Endothelial cell (in vitro differentiated cells): ENCODE data around the gene VAV1. TPM values are rescaled to one million over a fixed set of nuclear protein-coding genes. Genes with fewer than 3 reads are reported as not detected.

Source experiments
- DNase-seq: peaks from one replicate; pipeline ENCODE4 v3.0.0; 2021; ENCODE audit warnings: low spot score
- H3K27ac Mint-ChIP-seq: one replicate; pipeline ENCODE4 v1.8.0; 2021; ENCODE audit warnings: mixed read lengths, inconsistent platforms; ENCODE audit not compliant: unreplicated experiment
- H3K27me3 Mint-ChIP-seq: one replicate; pipeline ENCODE4 v1.8.0; 2021; ENCODE audit warnings: mild to moderate bottlenecking, moderate library complexity, mixed read lengths, inconsistent platforms; ENCODE audit not compliant: unreplicated experiment
- H3K36me3 Mint-ChIP-seq: one replicate; pipeline ENCODE4 v1.8.0; 2021; ENCODE audit warnings: mild to moderate bottlenecking, low read depth, mixed read lengths, inconsistent platforms; ENCODE audit not compliant: unreplicated experiment
- H3K4me1 Mint-ChIP-seq: one replicate; pipeline ENCODE4 v1.8.0; 2021; ENCODE audit warnings: mild to moderate bottlenecking, mixed read lengths, inconsistent platforms; ENCODE audit not compliant: unreplicated experiment
- H3K4me3 Mint-ChIP-seq: one replicate; pipeline ENCODE4 v1.8.0; 2021; ENCODE audit warnings: mild to moderate bottlenecking, mixed read lengths, inconsistent platforms; ENCODE audit not compliant: unreplicated experiment
- H3K9me3 Mint-ChIP-seq: one replicate; pipeline ENCODE4 v1.8.0; 2021; ENCODE audit warnings: mixed read lengths, inconsistent platforms; ENCODE audit not compliant: unreplicated experiment
- total RNA-seq: library from RNA; stranded (reverse); fragmentation: NEBNext Ultra II Directional; extraction: Animal tissue kit (Norgen Biotek cat#: 25700); gene quantifications from one replicate; pipeline ENCODE4 v1.2.1, GENCODE V29; 2021; ENCODE audit not compliant: unreplicated experiment
- TF ChIP-seq, protein P1 (sequence below): fragments of 200-600 bp; sonication (generic); IDR thresholded peaks from one replicate; pipeline ENCODE4 v1.5.0; 2021; ENCODE audit warnings: antibody characterized with exemption; ENCODE audit not compliant: unreplicated experiment

VAV1 gene
- total RNA-seq, 1 donor from 2014 or later = not detected

DNA sequence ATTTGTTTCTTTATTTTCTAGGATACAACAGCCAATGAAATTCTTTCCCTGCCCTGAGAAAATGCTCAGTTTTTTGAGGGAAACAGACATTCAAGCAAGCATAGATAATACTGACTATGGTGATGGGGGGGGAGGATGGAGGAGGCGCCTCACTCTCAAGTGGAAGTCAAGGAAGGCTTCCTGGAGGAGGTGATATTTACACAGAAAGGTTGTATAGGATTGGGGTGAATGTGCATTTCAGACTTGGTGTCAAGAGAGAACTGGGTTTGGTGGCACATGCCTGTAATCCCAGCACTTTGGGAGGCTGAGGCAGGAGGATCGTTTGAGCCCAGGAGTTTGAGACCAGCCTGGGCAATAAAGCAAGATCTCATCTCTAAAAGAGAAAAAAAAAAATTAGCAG is 102.7 kb downstream of the VAV1 start:
- H3K4me3 Mint-ChIP-seq = peak overlapping the region; percentile 44
- no peaks in the 10 kb centered on the region for H3K4me1 Mint-ChIP-seq
- H3K36me3 Mint-ChIP-seq = peaks cover 21% of the 10 kb centered on the region
- TF ChIP-seq, protein P1, sequence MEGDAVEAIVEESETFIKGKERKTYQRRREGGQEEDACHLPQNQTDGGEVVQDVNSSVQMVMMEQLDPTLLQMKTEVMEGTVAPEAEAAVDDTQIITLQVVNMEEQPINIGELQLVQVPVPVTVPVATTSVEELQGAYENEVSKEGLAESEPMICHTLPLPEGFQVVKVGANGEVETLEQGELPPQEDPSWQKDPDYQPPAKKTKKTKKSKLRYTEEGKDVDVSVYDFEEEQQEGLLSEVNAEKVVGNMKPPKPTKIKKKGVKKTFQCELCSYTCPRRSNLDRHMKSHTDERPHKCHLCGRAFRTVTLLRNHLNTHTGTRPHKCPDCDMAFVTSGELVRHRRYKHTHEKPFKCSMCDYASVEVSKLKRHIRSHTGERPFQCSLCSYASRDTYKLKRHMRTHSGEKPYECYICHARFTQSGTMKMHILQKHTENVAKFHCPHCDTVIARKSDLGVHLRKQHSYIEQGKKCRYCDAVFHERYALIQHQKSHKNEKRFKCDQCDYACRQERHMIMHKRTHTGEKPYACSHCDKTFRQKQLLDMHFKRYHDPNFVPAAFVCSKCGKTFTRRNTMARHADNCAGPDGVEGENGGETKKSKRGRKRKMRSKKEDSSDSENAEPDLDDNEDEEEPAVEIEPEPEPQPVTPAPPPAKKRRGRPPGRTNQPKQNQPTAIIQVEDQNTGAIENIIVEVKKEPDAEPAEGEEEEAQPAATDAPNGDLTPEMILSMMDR = no peak
- H3K9me3 Mint-ChIP-seq = peaks cover 53% of the 10 kb centered on the region
- no peak overlapping the region for H3K27ac Mint-ChIP-seq
- no peak for DNase-seq
- H3K27me3 Mint-ChIP-seq = peaks cover 8% of the 10 kb centered on the region

DNA sequence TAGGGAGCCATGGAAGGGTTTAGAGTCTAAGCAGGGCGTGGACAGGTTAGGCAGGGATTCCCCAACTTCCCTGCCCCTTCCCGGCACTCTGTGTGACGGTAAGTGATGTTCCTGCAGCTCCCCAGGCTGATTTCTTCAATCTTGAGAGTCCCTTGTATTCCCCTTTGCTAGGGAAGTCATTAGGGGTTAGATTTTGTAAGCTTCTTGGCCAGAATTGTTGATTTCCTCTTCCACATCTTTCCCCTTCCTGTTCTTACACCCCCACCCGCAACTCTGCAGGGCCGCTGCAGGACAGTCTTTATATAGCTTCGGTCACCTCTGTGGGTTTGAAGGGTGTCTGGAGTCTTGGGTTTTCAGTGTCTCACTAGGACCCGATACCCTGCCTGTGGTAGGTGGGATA is 104.2 kb downstream of the VAV1 start:
- Mint-ChIP-seq H3K4me1 (no peaks in the 10 kb centered on the region), H3K9me3 (peaks cover 56% of the 10 kb centered on the region), H3K27me3 (peaks cover 10% of the 10 kb centered on the region), H3K27ac (no peak overlapping the region), H3K36me3 (peaks cover 21% of the 10 kb centered on the region), H3K4me3 (no peak overlapping the region)
- TF ChIP-seq, protein P1 = no peak
- DNase-seq = no peak

DNA sequence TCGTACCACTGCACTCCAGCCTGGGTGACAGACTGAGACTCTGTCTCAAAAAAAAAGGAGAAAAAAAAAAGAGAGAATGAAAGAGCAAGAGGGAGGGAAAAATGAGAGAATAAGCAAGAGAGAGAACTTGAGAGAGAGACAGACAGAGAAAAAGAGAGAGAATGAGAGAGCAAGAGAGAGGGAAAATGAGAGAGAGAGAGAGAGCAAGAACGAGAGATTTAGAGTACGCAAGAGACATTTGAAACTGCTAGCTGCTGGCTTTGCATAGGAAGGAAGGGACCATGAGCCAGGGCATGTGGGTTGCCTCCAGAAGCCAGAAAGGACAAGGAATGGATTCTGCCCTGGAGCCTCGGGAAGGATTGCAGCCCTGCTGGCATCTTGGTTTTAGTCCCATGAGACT is 105.3 kb downstream of the VAV1 start:
- TF ChIP-seq, protein P1 = no peak
- Mint-ChIP-seq H3K27ac (no peak overlapping the region), H3K4me3 (no peak overlapping the region), H3K36me3 (peaks cover 21% of the 10 kb centered on the region), H3K9me3 (peaks cover 55% of the 10 kb centered on the region), H3K4me1 (no peaks in the 10 kb centered on the region), H3K27me3 (peaks cover 10% of the 10 kb centered on the region)
- no peak for DNase-seq

DNA sequence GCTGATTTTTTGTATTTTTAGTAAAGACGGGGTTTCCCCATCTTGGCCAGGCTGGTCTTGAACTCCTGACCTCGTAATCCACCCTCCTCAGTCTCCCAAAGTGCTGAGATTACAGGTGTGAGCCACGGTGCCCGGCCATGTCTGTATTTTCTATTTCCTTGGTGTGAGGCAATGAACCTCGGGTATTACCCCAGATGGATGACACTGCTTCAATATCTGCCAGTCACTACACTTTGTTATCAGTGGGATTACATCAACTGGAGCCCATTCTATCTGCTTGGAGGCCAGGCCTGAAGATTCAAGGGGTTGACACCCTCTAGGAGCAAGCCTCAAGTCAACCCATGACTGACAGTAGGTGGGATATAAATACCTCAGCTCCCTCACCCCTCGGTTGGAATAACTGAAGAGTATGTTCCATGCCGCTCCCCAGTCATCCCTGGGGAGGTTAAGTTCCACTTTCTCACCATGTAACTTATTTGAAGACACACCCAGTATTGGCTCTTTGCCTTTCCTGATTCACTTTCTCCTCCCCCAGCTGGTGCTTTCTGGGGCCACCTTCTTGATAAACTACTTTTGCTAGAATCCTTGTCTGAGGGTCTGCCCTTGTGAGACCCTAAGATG is 113.9 kb downstream of the VAV1 start:
- Mint-ChIP-seq H3K4me1 (no peaks in the 10 kb centered on the region), H3K27me3 (peaks cover 1% of the 10 kb centered on the region), H3K27ac (no peak overlapping the region), H3K4me3 (no peak overlapping the region), H3K36me3 (peaks cover 9% of the 10 kb centered on the region), H3K9me3 (peaks cover 33% of the 10 kb centered on the region)
- TF ChIP-seq, protein P1 = no peak
- no peak for DNase-seq

DNA sequence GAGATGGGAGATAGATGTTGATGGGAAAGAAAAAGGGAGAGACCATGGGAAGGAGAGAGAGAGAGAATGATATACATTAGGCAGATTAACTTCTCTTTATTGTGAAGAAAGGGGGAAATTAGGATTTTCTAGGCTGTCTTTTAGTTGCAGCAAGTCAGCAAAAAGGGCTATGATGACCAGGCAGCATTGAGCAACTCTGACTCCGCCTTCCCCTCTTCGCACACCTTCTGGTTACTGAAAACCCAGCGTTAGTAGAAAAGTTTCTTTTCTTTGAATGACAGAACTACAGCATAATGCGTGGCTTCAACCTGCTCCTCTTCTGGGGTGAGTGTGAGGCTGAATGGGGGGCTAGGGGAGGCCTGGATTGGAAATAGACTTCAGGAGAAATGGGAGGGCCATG is 114.8 kb downstream of the VAV1 start, which contains the start of gene ADGRE1:
Gene ADGRE1 (plus strand): TSS at position 264 of the 400 bp plus-strand sequence. CDS start 30 bp downstream, at position 294.
- DNase-seq = no peak
- TF ChIP-seq, protein P1 = no peak
- Mint-ChIP-seq H3K4me1 (no peaks in the 10 kb centered on the region), H3K36me3 (peaks cover 9% of the 10 kb centered on the region), H3K4me3 (no peak within 1 kb of the TSS), H3K27ac (no peak within 1 kb of the TSS), H3K27me3 (peaks cover 1% of the 10 kb centered on the region), H3K9me3 (peaks cover 36% of the 10 kb centered on the region)
